GM21717 (cell line): ENCODE measurements around the gene RAPH1.
"Not testable (repeated sequence)": the region's sequence is repeated elsewhere in the genome, so short reads cannot be mapped to it uniquely, and the experiment has no call there.

Source experiments
- ATAC-seq: cut with Tn5 transposase; IDR thresholded peaks from one replicate; pipeline ENCODE4 v1.9.1; 2021; ENCODE audit warnings: mild to moderate bottlenecking, moderate library complexity; ENCODE audit not compliant: unreplicated experiment

Gene RAPH1

DNA sequence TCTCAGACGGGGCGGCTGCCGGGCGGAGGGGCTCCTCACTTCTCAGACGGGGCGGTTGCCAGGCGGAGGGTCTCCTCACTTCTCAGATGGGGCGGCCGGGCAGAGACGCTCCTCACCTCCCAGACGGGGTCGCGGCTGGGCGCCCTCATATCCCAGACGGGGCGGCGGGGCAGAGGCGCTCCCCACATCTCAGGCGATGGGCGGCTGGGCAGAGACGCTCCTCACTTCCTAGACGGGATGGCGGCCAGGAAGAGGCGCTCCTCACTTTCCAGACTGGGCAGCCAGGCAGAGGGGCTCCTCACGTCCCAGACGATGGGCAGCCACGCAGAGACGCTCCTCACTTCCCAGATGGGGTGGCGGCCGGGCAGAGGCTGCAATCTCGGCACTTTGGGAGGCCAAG, 162.4 kb downstream of the RAPH1 start:
- ATAC-seq, result not testable (repeated sequence)

DNA sequence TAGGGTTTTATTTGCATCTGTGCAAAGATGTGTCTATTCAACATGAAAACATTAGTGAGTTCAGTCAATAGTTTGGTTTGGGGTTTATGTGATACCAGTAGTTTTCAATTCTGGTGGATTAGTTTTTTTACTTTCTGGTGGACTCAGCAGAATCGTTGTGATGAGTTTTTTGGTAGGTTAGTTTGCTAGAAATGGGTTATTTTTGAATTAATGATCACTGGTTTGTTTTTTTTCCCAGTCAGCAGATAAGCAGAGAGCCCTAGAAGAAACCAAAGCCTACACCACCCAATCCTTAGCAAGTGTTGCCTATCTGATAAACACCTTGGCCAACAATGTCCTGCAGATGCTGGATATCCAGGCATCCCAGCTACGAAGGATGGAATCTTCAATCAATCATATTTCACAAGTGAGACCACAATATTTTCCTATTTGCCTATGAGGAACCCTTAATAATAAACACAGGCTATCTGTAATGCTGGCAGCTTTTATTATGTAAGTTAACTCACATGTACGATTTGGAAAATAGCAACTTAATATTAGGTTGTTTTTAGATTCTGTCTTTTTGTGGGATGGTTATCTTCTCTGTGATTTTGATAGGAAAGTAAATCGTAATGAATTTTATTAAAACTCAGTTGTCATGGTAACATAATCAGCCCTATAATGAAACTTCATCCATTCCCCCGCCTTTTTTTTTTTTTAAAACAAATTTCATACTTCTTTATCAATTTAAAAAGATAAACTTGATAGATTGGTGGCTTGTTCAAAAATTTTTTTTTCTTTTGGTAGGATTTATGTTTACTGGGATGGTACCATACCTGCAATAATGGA, 168.2 kb downstream of the RAPH1 start:
- no peak for ATAC-seq

DNA sequence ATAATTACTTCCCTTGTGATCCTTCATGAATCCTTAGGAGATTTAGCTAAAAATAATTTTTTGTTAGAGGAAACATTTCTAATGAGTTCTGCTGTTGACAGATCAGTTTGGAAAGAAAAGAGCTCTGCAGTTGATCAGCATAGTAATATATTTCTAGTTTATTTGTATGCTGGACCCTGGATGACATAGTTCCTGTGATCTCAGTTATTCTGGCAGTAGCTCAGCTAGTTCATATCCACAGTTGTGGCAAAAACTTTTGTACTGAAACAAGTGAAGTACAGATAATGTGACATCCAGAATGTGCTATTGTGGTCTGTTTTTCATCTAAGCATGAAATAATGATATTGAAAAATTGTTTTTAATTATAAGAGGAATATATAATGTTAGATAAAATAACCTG, 173.2 kb downstream of the RAPH1 start:
- no peak for ATAC-seq

DNA sequence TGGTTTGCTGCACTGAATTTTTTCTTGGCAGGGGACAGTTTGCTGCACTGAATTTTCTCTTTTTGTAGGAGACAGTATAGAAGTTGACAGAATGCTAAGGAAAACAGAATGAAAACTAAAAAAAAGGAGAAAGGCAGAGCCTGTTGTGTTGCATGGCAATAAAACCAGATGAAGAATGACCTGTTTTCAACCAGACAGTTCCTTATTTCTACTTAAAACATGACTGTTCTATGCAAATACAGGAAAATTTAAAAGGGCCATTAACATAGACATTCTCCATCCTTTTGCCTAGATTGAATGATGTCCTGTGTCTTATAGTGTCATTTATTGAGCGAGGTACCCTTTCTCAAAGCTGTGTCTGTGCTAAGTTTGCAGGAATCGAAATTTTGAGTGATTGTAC, 173.6 kb downstream of the RAPH1 start:
- ATAC-seq, result no peak

DNA sequence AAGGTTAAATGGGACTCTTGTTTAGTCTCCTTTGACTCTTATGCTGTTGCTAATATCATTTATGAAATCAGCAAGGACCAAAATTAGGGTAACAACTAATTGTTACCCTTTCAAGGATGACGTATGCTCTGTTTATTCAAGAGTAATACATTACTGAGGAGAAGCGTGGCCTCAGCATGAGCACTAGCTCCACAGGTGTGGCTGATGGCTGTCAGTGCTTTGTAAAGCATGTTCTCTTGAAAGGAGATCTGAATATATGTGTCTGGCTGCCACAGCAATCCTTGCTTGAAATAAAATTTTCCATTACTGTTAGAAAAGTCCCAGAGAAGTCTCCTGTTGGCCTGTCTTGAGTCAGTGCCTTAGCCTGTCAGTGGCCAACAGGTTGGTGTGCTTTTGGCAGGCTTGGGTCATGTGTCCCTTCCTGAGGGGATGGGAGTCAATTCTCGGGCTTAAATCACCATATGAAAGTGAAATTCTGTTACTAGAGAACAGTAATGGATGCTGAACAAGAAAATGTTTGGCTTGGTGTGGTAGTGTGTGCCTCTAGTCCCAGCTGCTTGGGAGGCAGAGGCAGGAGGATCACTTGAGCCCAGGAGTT, 174.2 kb downstream of the RAPH1 start:
- ATAC-seq, result no peak

DNA sequence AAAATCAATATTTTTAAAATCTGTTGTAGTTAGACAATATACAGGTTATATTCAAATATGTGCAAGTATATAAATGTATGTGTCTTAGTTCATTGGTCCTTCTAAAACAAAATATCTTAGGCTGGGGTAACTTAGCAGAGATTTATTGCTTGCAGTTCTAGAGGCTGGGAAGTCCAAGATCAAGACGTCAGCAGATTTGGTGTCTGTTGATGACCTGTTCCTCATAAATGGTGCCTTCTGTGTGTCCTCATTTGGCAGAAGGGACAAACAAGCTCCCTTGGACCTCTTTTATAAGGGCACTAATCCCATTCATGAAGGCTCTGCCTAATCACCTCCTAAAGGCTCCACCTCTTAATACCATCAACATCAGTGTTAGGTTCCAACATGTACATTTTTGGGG, 175.7 kb downstream of the RAPH1 start:
- no peak for ATAC-seq

DNA sequence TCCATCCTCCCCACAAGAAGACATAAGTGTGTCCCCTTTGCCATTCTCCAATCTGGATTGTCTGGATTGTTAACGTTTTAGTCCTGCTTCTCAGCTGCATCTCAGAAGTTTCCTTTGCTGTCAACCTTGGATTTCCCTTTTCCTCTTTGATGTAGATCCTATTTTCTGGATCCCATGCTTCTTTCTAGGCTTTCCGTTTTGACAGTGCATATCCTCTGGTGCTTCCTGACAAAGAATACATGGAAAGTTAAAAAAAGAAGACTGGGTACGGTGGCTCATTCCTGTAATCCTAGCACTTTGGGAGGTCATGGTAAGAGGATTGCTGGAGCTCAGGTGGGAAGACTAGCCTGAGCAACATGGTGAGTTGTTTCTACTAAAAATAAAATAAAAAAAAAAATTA, 180.1 kb downstream of the RAPH1 start:
- ATAC-seq, result no peak

DNA sequence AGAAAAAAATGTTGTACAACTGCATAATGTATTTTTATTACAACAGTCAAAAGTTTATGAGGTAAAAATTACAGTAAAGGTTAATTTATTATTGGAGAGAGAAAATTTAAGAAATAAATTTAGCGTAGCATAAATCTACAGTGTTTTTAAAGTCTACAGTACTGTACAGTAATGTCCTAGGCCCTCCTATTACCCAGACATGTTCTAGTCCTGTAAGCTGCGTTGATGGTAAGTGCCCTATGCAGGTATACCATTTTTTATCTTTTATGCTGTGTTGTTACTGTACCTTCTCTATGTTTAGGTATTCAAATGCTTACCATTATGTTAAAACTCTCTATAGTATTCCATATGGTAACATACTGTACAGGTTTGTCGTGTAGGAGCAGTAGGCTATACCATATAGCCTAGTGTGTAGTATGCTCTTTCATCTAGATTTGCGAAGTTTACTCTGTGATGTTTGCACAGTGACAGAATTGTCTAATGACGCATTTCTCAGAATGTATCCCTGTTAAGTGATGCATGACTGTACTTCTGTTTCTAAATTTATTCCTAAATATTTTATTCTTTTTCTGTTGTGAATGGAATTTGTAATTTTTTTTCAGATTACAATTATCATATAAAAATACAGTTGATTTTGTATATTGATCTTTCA, 182.4 kb downstream of the RAPH1 start:
- no peak for ATAC-seq

DNA sequence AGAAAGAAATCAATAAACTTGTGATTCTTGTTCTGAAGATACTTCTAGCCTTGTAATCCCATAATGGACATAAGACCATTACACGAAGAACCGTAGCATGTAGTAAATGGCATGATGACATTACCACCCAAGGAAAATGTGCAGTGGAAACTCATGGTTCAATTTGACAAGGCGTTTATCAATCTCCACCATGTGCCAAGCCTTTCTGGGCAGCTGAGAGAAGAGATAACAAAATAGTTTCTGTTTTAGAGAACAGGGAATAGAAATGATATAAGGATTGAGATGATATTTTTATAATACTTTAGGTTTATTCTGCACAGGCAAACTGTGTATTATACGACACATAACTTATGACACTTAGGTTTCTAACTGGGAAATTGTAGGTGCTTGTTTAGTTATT, 187.7 kb downstream of the RAPH1 start:
- ATAC-seq, result no peak

DNA sequence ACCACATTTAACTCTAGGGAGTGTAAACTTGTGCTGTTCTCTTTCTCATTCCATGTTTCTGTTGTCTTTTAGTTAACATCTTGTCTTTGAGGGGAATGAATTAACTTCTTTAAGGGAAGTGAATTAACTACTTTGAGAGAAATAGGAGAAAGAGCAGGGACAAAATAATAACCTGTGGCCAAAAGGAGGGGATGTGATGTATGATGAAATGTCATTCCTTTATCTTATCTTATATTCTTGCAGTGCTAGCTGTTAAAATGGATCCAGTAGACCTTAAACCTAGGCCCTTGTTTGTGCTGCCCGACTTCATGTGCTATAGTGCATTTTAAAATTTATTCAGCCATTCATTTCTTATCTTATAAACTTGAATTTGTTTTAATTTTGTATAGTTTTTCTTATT, 188.5 kb downstream of the RAPH1 start:
- no peak for ATAC-seq

DNA sequence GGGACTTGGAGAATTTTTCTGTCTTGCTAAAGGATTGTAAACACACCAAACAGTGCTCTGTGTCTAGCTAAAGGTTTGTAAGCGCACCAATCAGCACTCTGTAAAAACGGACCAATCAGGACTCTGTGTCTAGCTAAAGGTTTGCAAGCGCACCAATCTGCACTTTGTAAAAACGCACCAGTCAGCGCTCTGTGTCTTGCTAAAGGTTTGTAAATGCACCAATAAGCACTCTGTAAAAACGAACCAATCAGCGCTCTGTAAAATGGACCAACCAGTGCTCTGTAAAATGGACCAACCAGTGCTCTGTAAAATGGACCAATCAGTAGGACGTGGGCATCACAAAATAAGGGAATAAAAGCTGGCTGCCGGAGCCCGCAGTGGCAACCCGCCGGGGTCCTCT, 190.4 kb downstream of the RAPH1 start:
- no peak for ATAC-seq
